Esophagus muscularis mucosa (tissue), 4 donors: ENCODE data around the gene DR1. TPM values are rescaled to one million over a fixed set of nuclear protein-coding genes. Genes with fewer than 3 reads are reported as not detected.
A peak's percentile ranks its signal among the peaks of the same experiment; 100 is the strongest.
"Not testable (repeated sequence)": the region's sequence is repeated elsewhere in the genome, so short reads cannot be mapped to it uniquely, and the experiment has no call there.

Source experiments
- DNase-seq: peaks from one replicate; pipeline ENCODE4 v3.0.0-alpha.2; 2017; ENCODE audit errors: extremely low spot score
- H3K27ac ChIP-seq, 4 donors: fragments of 200-600 bp; sonication (generic); replicated peaks in 1 of 4; 1 replicate in 3 of 4; 2 replicates in 1 of 4; pipeline ENCODE4 v1.5.1; 2016 to 2019; ENCODE audit warnings: mild to moderate bottlenecking in 1 of 4
- H3K27me3 ChIP-seq, 4 donors: fragments of 200-600 bp; sonication (generic); one replicate each; pipeline versions ENCODE4 v1.5.1 to v1.6.0; 2016 to 2019
- H3K36me3 ChIP-seq, 4 donors: fragments of 200-600 bp; sonication (generic); one replicate each; pipeline ENCODE4 v1.5.1; 2016 to 2019
- H3K4me1 ChIP-seq, 4 donors: fragments of 200-600 bp; sonication (generic); one replicate each; pipeline ENCODE4 v1.5.1; 2016 to 2019
- H3K4me3 ChIP-seq, 4 donors: fragments of 200-600 bp; sonication (generic); 1 replicate in 2 of 4; 2 replicates in 2 of 4; pipeline ENCODE4 v1.5.1; 2016 to 2019; ENCODE audit warnings: mild to moderate bottlenecking in 4 of 4, moderate library complexity in 1 of 4
- H3K9me3 ChIP-seq, 4 donors: fragments of 200-600 bp; sonication (generic); 1 replicate in 3 of 4; 2 replicates in 1 of 4; pipeline ENCODE4 v1.5.1; 2016 to 2019
- CTCF ChIP-seq, 3 experiments: fragments of 200-600 bp in 2 of 3; fragments of 450-650 bp in 1 of 3; sonication (generic) in 2 of 3; IDR thresholded peaks; one replicate each; pipeline ENCODE4 v1.5.1; 2017 to 2019; ENCODE audit warnings: antibody characterized with exemption in 3 of 3, mild to moderate bottlenecking in 2 of 3, moderate library complexity in 1 of 3
- EP300 ChIP-seq: sonication (generic); formaldehyde crosslinking; IDR thresholded peaks from one replicate; pipeline ENCODE4 v1.6.1; 2017; ENCODE audit warnings: antibody characterized with exemption
- POLR2A ChIP-seq: fragments of 450-650 bp; IDR thresholded peaks from one replicate; pipeline ENCODE4 v1.6.1; 2017; ENCODE audit warnings: antibody characterized with exemption, moderate library complexity, mild to moderate bottlenecking, low read depth
- POLR2AphosphoS5 ChIP-seq, 2 donors: sonication (generic); formaldehyde crosslinking; IDR thresholded peaks; one replicate each; pipeline ENCODE4 v1.6.1; 2017; ENCODE audit warnings: antibody characterized with exemption in 2 of 2
- WGBS: methylation state at CpG from one replicate; pipeline ENCODE4 v1.1.5; 2018; 5-methylcytosine and 5-hydroxymethylcytosine counted together
- intact Hi-C: fragments of 100-400 bp; cut with DNase I; formaldehyde crosslinking; loops from one replicate; pipeline ENCODE4 v1.15.1; 2023
- total RNA-seq, 4 donors: library from RNA; depleted of rRNA; stranded (reverse); fragments of >200 nt; gene quantifications; one replicate each; pipeline versions ENCODE4 v1.1.0 to v1.2.1, GENCODE V29; 2016

The DR1 gene
- total RNA-seq, 4 donors from 2014 or later: 20.3 to 32.5 (median 27.5) TPM

DNA sequence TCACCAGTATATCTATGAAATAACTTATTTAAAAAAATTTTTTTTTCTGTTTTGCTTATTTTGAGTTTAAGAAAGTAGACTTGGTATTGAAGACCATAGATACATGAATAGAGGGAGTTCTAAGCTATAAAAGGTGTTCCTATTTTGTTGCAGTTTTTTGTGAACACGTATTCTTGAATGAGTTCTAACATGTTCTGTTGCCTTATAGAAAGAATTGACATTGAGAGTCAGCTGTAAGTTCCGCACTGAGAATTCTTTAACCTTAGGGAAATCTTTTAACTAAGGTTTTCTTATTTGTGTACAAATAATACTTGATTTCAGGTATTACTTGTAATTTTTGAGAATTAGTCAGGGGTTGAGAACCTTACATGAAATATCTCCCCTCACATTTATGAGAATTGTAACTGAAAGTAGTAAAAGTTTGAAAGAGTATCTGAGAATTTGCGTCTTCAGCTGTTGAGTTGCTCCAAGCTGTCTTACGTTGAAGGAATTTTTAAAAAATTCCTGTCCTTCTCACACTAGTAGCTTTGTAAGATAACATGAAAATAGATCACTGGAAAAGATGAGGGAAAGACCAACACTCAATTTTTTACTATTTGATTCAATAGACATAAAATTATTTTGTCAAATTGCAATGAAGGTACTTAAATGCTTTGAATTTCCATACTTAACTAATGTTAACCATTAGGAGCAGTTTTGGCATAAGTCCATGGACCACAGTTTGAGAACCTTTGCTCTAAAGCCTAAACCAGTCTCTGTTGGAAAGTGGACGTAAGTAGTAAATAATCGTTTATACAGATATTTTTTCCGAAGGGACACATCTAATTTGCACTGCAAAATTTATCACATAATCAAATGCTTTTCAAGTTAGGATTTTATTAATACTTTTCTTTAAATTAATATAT, 3.8 kb downstream of the DR1 start:
- H3K9me3 ChIP-seq: no peaks in the 10 kb centered on the region
- no peak for TF ChIP-seq POLR2A
- TF ChIP-seq EP300: no peak
- no peak for TF ChIP-seq POLR2AphosphoS5 (IDR thresholded peaks at IDR 0.05)
- TF ChIP-seq CTCF (IDR thresholded peaks at IDR 0.05): no peak
- DNase-seq: no peak
- H3K36me3 ChIP-seq: peaks cover 0 to 5% (median 3%) of the 10 kb centered on the region in 4 donors
- peaks cover 37 to 81% (median 73%) of the 10 kb centered on the region in 4 donors for H3K4me1 ChIP-seq
- peak overlapping the region; percentile 8 to 95 (median 85) for H3K4me3 ChIP-seq
- intact Hi-C loops: loop anchor here (10.0 kb wide), 1 partner anchor 165 kb away; the partner anchor contains the start of genes CCDC18 and TMED5
- 62% methylated on average over 7 of the region's 7 CpGs for WGBS
- H3K27ac ChIP-seq: no peak overlapping the region
- no peaks in the 10 kb centered on the region for H3K27me3 ChIP-seq

- H3K27me3 ChIP-seq: no peaks in the 10 kb centered on the region
- intact Hi-C loops: no loop called here
- H3K4me3 ChIP-seq: peak overlapping the region in 1 of 4 donors; percentile 95
- TF ChIP-seq POLR2AphosphoS5 (IDR thresholded peaks at IDR 0.05): no peak
- no peak for TF ChIP-seq EP300
- H3K9me3 ChIP-seq: no peaks in the 10 kb centered on the region
- no peak overlapping the region for H3K27ac ChIP-seq
- H3K4me1 ChIP-seq: peaks cover 37 to 82% (median 69%) of the 10 kb centered on the region in 4 donors
- no peak for DNase-seq
- peaks cover 0 to 13% (median 10%) of the 10 kb centered on the region in 4 donors for H3K36me3 ChIP-seq
- WGBS: 89% methylated on average over 1 of the region's 1 CpG
Measured at GRCh38 chr1:93350322-93350721, 4.6 kb downstream of the DR1 start.

GRCh38 chr1:93350875-93351274, 5.2 kb downstream of the DR1 start:
- TF ChIP-seq POLR2A (no peak), CTCF (IDR thresholded peaks at IDR 0.05) (no peak), POLR2AphosphoS5 (IDR thresholded peaks at IDR 0.05) (no peak), EP300 (no peak)
- H3K9me3 ChIP-seq: no peaks in the 10 kb centered on the region
- peaks cover 37 to 82% (median 69%) of the 10 kb centered on the region in 4 donors for H3K4me1 ChIP-seq
- DNase-seq: no peak
- intact Hi-C loops: no loop called here
- 93% methylated on average over 1 of the region's 1 CpG for WGBS
- no peaks in the 10 kb centered on the region for H3K27me3 ChIP-seq
- no peak overlapping the region for H3K4me3 ChIP-seq
- no peak overlapping the region for H3K27ac ChIP-seq
- H3K36me3 ChIP-seq: peaks cover 0 to 19% (median 13%) of the 10 kb centered on the region in 4 donors

- intact Hi-C loops, H3K27me3 ChIP-seq, H3K27ac ChIP-seq, H3K4me3 ChIP-seq, H3K9me3 ChIP-seq, DNase-seq: not testable (repeated sequence)
- WGBS: 76% methylated on average over 7 of the region's 7 CpGs
- H3K36me3 ChIP-seq: peaks cover 4 to 23% (median 15%) of the 10 kb centered on the region in 4 donors
- H3K4me1 ChIP-seq: peaks cover 37 to 82% (median 69%) of the 10 kb centered on the region in 4 donors
Measured at GRCh38 chr1:93351346-93351745, 5.6 kb downstream of the DR1 start.

- no peak for TF ChIP-seq POLR2AphosphoS5 (IDR thresholded peaks at IDR 0.05)
- no peak for TF ChIP-seq CTCF (IDR thresholded peaks at IDR 0.05)
- TF ChIP-seq EP300: no peak
- no peak for TF ChIP-seq POLR2A
- peaks cover 5 to 33% (median 15%) of the 10 kb centered on the region in 4 donors for H3K36me3 ChIP-seq
- no peak overlapping the region for H3K27ac ChIP-seq
- H3K4me1 ChIP-seq: peaks cover 37 to 75% (median 69%) of the 10 kb centered on the region in 4 donors
- DNase-seq: no peak
- H3K27me3 ChIP-seq: no peaks in the 10 kb centered on the region
- no peak overlapping the region for H3K4me3 ChIP-seq
- intact Hi-C loops: no loop called here
- no peaks in the 10 kb centered on the region for H3K9me3 ChIP-seq
Measured at GRCh38 chr1:93352376-93352775, 6.7 kb downstream of the DR1 start.
